Vagina (tissue), 2 donors: ENCODE results near the gene RGPD5.
"Not testable (repeated sequence)": the region's sequence is repeated elsewhere in the genome, so short reads cannot be mapped to it uniquely, and the experiment has no call there.

Experiments
- CTCF ChIP-seq, 3 experiments: fragments of 450-650 bp in 2 of 3; fragments of 200-600 bp in 1 of 3; sonication (generic) in 1 of 3; IDR thresholded peaks; one replicate each; pipeline ENCODE4 v1.5.1; 2017 to 2019; ENCODE audit warnings: antibody characterized with exemption in 3 of 3, mild to moderate bottlenecking in 2 of 3, moderate library complexity in 2 of 3
- POLR2A ChIP-seq, 2 donors: fragments of 450-650 bp; IDR thresholded peaks; one replicate each; pipeline ENCODE4 v1.6.1; 2017; ENCODE audit warnings: antibody characterized with exemption in 2 of 2, mild to moderate bottlenecking in 2 of 2, moderate library complexity in 2 of 2
- POLR2AphosphoS5 ChIP-seq, 2 donors: sonication (generic); formaldehyde crosslinking; IDR thresholded peaks; one replicate each; pipeline ENCODE4 v1.9.0; 2017; ENCODE audit warnings: antibody characterized with exemption in 2 of 2, mild to moderate bottlenecking in 2 of 2, low read depth in 1 of 2; ENCODE audit not compliant: insufficient read depth in 1 of 2

- not testable (repeated sequence) for TF ChIP-seq CTCF (IDR thresholded peaks at IDR 0.05); POLR2A (IDR thresholded peaks at IDR 0.05); POLR2AphosphoS5 (IDR thresholded peaks at IDR 0.05; ENCODE audit: insufficient read depth in 1 of 2, low read depth in 1 of 2)
Observed at GRCh38 chr2:109782446-109782993, 11.6 kb upstream of the RGPD5 start.
